Trophoblast cell (in vitro differentiated cells and primary cell): Measurements from ENCODE around the gene RGL2.

Experiments used
- DNase-seq, 2 donors: peaks; one replicate each; pipeline ENCODE4 v3.0.0-alpha.2; 2016
- H2AFZ ChIP-seq: 2 replicates; pipeline ENCODE4 v1.6.1; 2013; ENCODE audit warnings: low read length, moderate library complexity, mild to moderate bottlenecking; ENCODE audit not compliant: insufficient read depth, poor library complexity
- H2AK5ac ChIP-seq: 2 replicates; pipeline ENCODE4 v1.6.1; 2013; ENCODE audit warnings: mild to moderate bottlenecking, low read length
- H2BK120ac ChIP-seq: 2 replicates; pipeline ENCODE4 v1.6.1; 2013; ENCODE audit warnings: low read length, mild to moderate bottlenecking, moderate library complexity; ENCODE audit not compliant: insufficient read depth, poor library complexity
- H2BK12ac ChIP-seq: 2 replicates; pipeline ENCODE4 v1.6.1; 2013; ENCODE audit warnings: mild to moderate bottlenecking, low read length, moderate library complexity
- H2BK5ac ChIP-seq: 2 replicates; pipeline ENCODE4 v1.6.1; 2013; ENCODE audit warnings: low read length, low read depth, moderate library complexity, mild to moderate bottlenecking; ENCODE audit not compliant: poor library complexity
- H3K14ac ChIP-seq: 2 replicates; pipeline ENCODE4 v1.6.1; 2013; ENCODE audit warnings: mild to moderate bottlenecking, low read length
- H3K18ac ChIP-seq: 2 replicates; pipeline ENCODE4 v1.6.1; 2013; ENCODE audit warnings: mild to moderate bottlenecking, low read length
- H3K23ac ChIP-seq: 2 replicates; pipeline ENCODE4 v1.6.1; 2013; ENCODE audit warnings: low read length
- H3K27ac ChIP-seq: 2 replicates; pipeline ENCODE4 v1.5.1; 2013; ENCODE audit warnings: low read depth, mild to moderate bottlenecking, inconsistent platforms, low read length, moderate library complexity
- H3K27me3 ChIP-seq: 2 replicates; pipeline ENCODE4 v1.6.1; 2013; ENCODE audit warnings: inconsistent platforms, mild to moderate bottlenecking, low read length, moderate library complexity; ENCODE audit not compliant: insufficient read depth
- H3K36me3 ChIP-seq, 2 experiments: 1 replicate in 1 of 2; 2 replicates in 1 of 2; pipeline ENCODE4 v1.6.1; 2013; ENCODE audit warnings: low read length in 2 of 2, mild to moderate bottlenecking in 2 of 2, moderate library complexity in 1 of 2; ENCODE audit not compliant: insufficient read depth in 2 of 2, control insufficient read depth in 1 of 2
- H3K4ac ChIP-seq: 2 replicates; pipeline ENCODE4 v1.6.1; 2013; ENCODE audit warnings: low read depth, mild to moderate bottlenecking, low read length, moderate library complexity
- H3K4me1 ChIP-seq, 2 experiments: 1 replicate in 1 of 2; 2 replicates in 1 of 2; pipeline ENCODE4 v1.6.1; 2013; ENCODE audit warnings: low read length in 2 of 2, mild to moderate bottlenecking in 2 of 2, moderate library complexity in 1 of 2; ENCODE audit not compliant: insufficient read depth in 2 of 2, control insufficient read depth in 1 of 2
- H3K4me2 ChIP-seq: 2 replicates; pipeline ENCODE4 v1.6.1; 2013; ENCODE audit warnings: inconsistent platforms, mild to moderate bottlenecking, low read length, moderate library complexity
- H3K4me3 ChIP-seq: 2 replicates; pipeline ENCODE4 v1.5.1; 2013; ENCODE audit warnings: mild to moderate bottlenecking, low read depth, low read length, inconsistent platforms
- H3K79me1 ChIP-seq: one replicate; pipeline ENCODE4 v1.6.1; 2013; ENCODE audit warnings: low read length
- H3K79me2 ChIP-seq: 2 replicates; pipeline ENCODE4 v1.6.1; 2013; ENCODE audit warnings: low read length, mild to moderate bottlenecking; ENCODE audit not compliant: control insufficient read depth, insufficient read depth, poor library complexity
- H3K9ac ChIP-seq: 2 replicates; pipeline ENCODE4 v1.6.1; 2013; ENCODE audit warnings: mild to moderate bottlenecking, low read length
- H3K9me3 ChIP-seq: 2 replicates; pipeline ENCODE4 v1.6.1; 2013; ENCODE audit warnings: low read depth, mild to moderate bottlenecking, control low read depth, inconsistent platforms, low read length; ENCODE audit not compliant: insufficient read depth
- H4K12ac ChIP-seq: 2 replicates; pipeline ENCODE4 v1.6.1; 2013; ENCODE audit warnings: low read depth, mild to moderate bottlenecking, low read length, moderate library complexity
- H4K8ac ChIP-seq: 2 replicates; pipeline ENCODE4 v1.6.1; 2013; ENCODE audit warnings: low read depth, mild to moderate bottlenecking, low read length, moderate library complexity
- H4K91ac ChIP-seq: one replicate; pipeline ENCODE4 v1.6.1; 2013; ENCODE audit warnings: low read depth, mild to moderate bottlenecking, low read length, moderate library complexity
- WGBS: extraction: QIAGEN DNeasy Blood & Tissue Kit; methylation state at CpG from one replicate; pipeline ENCODE4 v1.1.7; 2013; ENCODE audit warnings: missing lambda C conversion rate; ENCODE audit not compliant: insufficient read length, insufficient coverage; ENCODE audit errors: extremely low coverage; 5-methylcytosine and 5-hydroxymethylcytosine counted together

The RGL2 gene

GRCh38 chr6:33272275-33273128, 26.2 kb downstream of the RGL2 start:
- Histone ChIP-seq H3K27me3 (no peaks in the 10 kb centered on the region), H3K79me2 (peaks cover 16% of the 10 kb centered on the region), H3K9ac (peak overlapping the region; percentile 97), H4K12ac (peak overlapping the region; percentile 49), H3K4me2 (peak overlapping the region; percentile 71), H4K8ac (peak overlapping the region; percentile 73), H3K27ac (peak overlapping the region; percentile 35), H3K4ac (peak overlapping the region; percentile 73), H3K79me1 (peaks cover 17% of the 10 kb centered on the region), H3K23ac (no peak overlapping the region), H3K4me3 (peak overlapping the region; percentile 76), H3K14ac (peak overlapping the region; percentile 59), H4K91ac (peak overlapping the region; percentile 80), H2BK120ac (peak overlapping the region; percentile 3), H3K9me3 (no peaks in the 10 kb centered on the region), H3K18ac (no peak overlapping the region), H3K36me3 (peaks cover 30 to 41% of the 10 kb centered on the region in 2 experiments), H2AK5ac (peak overlapping the region; percentile 8), H3K4me1 (peaks cover 3 to 5% of the 10 kb centered on the region in 2 experiments), H2BK12ac (no peak overlapping the region), H2AFZ (peak overlapping the region; percentile 33), H2BK5ac (peak overlapping the region; percentile 58)
- DNase-seq: no peak
- WGBS: no CpG with 5 or more reads among the region's 22 CpGs

GRCh38 chr6:33271468-33272274, 27.1 kb downstream of the RGL2 start, which contains the start of the genes RPS18 and VPS52:
Gene RPS18, plus strand, starts transcription at chr6:33272075. Its CDS starts 45 bp downstream, at chr6:33272120.
Gene VPS52, minus strand, starts transcription at chr6:33271876. Its CDS starts 201 bp downstream, at chr6:33271675.
- Histone ChIP-seq H3K9me3 (no peaks in the 10 kb centered on the region), H3K18ac (peak within 1 kb of the TSS; percentile 40), H3K27ac (peak within 1 kb of the TSS; percentile 80), H4K91ac (peak within 1 kb of the TSS; percentile 89), H2AK5ac (peak within 1 kb of the TSS; percentile 8), H3K4me3 (peak within 1 kb of the TSS; percentile 89), H3K4ac (peak within 1 kb of the TSS; percentile 73), H2BK120ac (peak within 1 kb of the TSS; percentile 59), H3K36me3 (peaks cover 37 to 49% of the 10 kb centered on the region in 2 experiments), H3K79me2 (peaks cover 10% of the 10 kb centered on the region), H3K23ac (no peak within 1 kb of the TSS), H3K4me1 (peaks cover 3 to 5% of the 10 kb centered on the region in 2 experiments), H4K12ac (peak within 1 kb of the TSS; percentile 88), H2BK12ac (no peak within 1 kb of the TSS), H4K8ac (peak within 1 kb of the TSS; percentile 97), H3K9ac (peak within 1 kb of the TSS; percentile 97), H2AFZ (peak within 1 kb of the TSS; percentile 91), H2BK5ac (peak within 1 kb of the TSS; percentile 85), H3K14ac (peak within 1 kb of the TSS; percentile 87), H3K4me2 (peak within 1 kb of the TSS; percentile 83), H3K27me3 (no peaks in the 10 kb centered on the region), H3K79me1 (peaks cover 11% of the 10 kb centered on the region)
- no CpG with 5 or more reads among the region's 48 CpGs for WGBS
- peak; percentile 99 to 100 for DNase-seq

- H3K4me3 ChIP-seq: peak overlapping the region; percentile 89
These were observed 27.6 kb downstream of the RGL2 start for GRCh38 chr6:33271117-33271467.

GRCh38 chr6:33264015-33264414, 34.7 kb downstream of the RGL2 start:
- no peak overlapping the region for H3K9ac ChIP-seq
- H3K4me2 ChIP-seq: no peak overlapping the region
- H3K4ac ChIP-seq: no peak overlapping the region
- peaks cover 50 to 51% of the 10 kb centered on the region in 2 experiments for H3K36me3 ChIP-seq
- no CpG with 5 or more reads among the region's 7 CpGs for WGBS
- H3K23ac ChIP-seq: no peak overlapping the region
- H4K8ac ChIP-seq: no peak overlapping the region
- H2BK12ac ChIP-seq: no peak overlapping the region
- no peaks in the 10 kb centered on the region for H3K79me1 ChIP-seq
- no peak overlapping the region for H2BK5ac ChIP-seq
- no peak for DNase-seq
- no peak overlapping the region for H2AFZ ChIP-seq
- no peak overlapping the region for H3K4me3 ChIP-seq
- H3K27me3 ChIP-seq: no peaks in the 10 kb centered on the region
- no peak overlapping the region for H3K18ac ChIP-seq
- no peaks in the 10 kb centered on the region for H3K9me3 ChIP-seq
- H3K4me1 ChIP-seq: no peaks in the 10 kb centered on the region
- no peaks in the 10 kb centered on the region for H3K79me2 ChIP-seq
- H3K27ac ChIP-seq: no peak overlapping the region
- no peak overlapping the region for H3K14ac ChIP-seq
- no peak overlapping the region for H4K12ac ChIP-seq
- no peak overlapping the region for H4K91ac ChIP-seq
- no peak overlapping the region for H2BK120ac ChIP-seq
- no peak overlapping the region for H2AK5ac ChIP-seq

More at GRCh38 chr6:33271117-33271467, 27.6 kb downstream of the RGL2 start:
- Histone ChIP-seq H2AK5ac (no peak overlapping the region), H3K9me3 (no peaks in the 10 kb centered on the region), H3K4ac (peak overlapping the region; percentile 57), H3K27ac (peak overlapping the region; percentile 80), H3K14ac (peak overlapping the region; percentile 87), H3K9ac (peak overlapping the region; percentile 96), H3K4me1 (peaks cover 1 to 3% of the 10 kb centered on the region in 2 experiments), H3K36me3 (peaks cover 40 to 50% of the 10 kb centered on the region in 2 experiments), H3K4me2 (peak overlapping the region; percentile 83), H4K91ac (peak overlapping the region; percentile 89), H3K79me2 (peaks cover 10% of the 10 kb centered on the region), H4K12ac (peak overlapping the region; percentile 88), H3K23ac (no peak overlapping the region), H2BK5ac (peak overlapping the region; percentile 85), H4K8ac (peak overlapping the region; percentile 97), H2BK120ac (peak overlapping the region; percentile 59), H2BK12ac (no peak overlapping the region), H3K27me3 (no peaks in the 10 kb centered on the region), H3K18ac (peak overlapping the region; percentile 40), H3K79me1 (peaks cover 11% of the 10 kb centered on the region), H2AFZ (peak overlapping the region; percentile 91)
- no CpG with 5 or more reads among the region's 7 CpGs for WGBS
- DNase-seq: no peak
